Astrocyte (in vitro differentiated cells and primary cell): ENCODE results near the gene PLEKHM3.

Experiments
- EZH2 ChIP-seq: IDR thresholded peaks from 2 replicates; pipeline ENCODE4 v1.6.1; 2012; ENCODE audit warnings: mild to moderate bottlenecking, low read length, inconsistent platforms; ENCODE audit not compliant: insufficient read depth
- TF ChIP-seq, protein P1 (sequence below): IDR thresholded peaks from 2 replicates; pipeline ENCODE4 v1.5.1; 2011; ENCODE audit warnings: low read depth, mild to moderate bottlenecking, inconsistent platforms, low read length, moderate library complexity; ENCODE audit not compliant: insufficient read depth

DNA sequence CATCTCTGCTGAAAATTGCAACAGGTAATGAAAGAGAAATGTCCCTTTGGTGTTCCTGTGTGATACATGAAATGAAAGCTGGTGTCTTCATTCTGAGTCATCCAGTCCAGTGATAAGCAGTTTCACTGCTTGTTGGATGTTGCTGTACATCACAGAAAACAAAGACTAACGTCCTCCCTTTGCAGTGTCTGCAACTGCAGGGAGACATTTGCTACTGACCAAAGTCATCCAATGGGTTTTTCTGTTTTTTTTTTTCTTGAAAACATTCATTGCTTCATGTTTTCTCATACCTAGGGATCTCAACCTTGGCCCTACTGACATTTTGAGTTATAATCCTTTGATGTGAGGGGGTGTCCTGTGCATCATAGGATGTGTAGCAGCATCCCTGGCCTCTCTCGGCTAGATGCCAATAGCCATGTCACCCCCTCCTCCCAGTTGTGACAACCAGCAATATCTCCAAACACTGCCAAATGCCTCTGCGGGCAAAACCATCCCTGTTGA lies 192.0 kb downstream of the PLEKHM3 start:
- TF ChIP-seq, protein P1, sequence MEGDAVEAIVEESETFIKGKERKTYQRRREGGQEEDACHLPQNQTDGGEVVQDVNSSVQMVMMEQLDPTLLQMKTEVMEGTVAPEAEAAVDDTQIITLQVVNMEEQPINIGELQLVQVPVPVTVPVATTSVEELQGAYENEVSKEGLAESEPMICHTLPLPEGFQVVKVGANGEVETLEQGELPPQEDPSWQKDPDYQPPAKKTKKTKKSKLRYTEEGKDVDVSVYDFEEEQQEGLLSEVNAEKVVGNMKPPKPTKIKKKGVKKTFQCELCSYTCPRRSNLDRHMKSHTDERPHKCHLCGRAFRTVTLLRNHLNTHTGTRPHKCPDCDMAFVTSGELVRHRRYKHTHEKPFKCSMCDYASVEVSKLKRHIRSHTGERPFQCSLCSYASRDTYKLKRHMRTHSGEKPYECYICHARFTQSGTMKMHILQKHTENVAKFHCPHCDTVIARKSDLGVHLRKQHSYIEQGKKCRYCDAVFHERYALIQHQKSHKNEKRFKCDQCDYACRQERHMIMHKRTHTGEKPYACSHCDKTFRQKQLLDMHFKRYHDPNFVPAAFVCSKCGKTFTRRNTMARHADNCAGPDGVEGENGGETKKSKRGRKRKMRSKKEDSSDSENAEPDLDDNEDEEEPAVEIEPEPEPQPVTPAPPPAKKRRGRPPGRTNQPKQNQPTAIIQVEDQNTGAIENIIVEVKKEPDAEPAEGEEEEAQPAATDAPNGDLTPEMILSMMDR: no peak
- no peak for TF ChIP-seq EZH2
